Embryonic facial prominence (tissue), 1 donor: Measurements from ENCODE around the gene PDE7B.
"Not testable (repeated sequence)": the region's sequence is repeated elsewhere in the genome, so short reads cannot be mapped to it uniquely, and the experiment has no call there.

Source experiments
- DNase-seq: peaks from one replicate; pipeline ENCODE4 v3.0.0-alpha.2; 2016; ENCODE audit errors: extremely low spot score

The PDE7B gene

GRCh38 chr6:135842618-135843392 is 8.7 kb upstream of the PDE7B start:
- no peak for DNase-seq

- DNase-seq: no peak
Observed at GRCh38 chr6:135850882-135851281, 619 bp upstream of the PDE7B start.

- no peak for DNase-seq
Observed at GRCh38 chr6:135852746-135853145, 1.2 kb downstream of the PDE7B start.

- DNase-seq: no peak
Observed at GRCh38 chr6:135853227-135853626, 1.7 kb downstream of the PDE7B start.

- no peak for DNase-seq
Observed at GRCh38 chr6:135853986-135854385, 2.5 kb downstream of the PDE7B start.

GRCh38 chr6:135854799-135855198 is 3.3 kb downstream of the PDE7B start:
- DNase-seq: no peak

- no peak for DNase-seq
Observed at GRCh38 chr6:135858931-135859330, 7.4 kb downstream of the PDE7B start.

GRCh38 chr6:135860361-135860760 is 8.9 kb downstream of the PDE7B start:
- no peak for DNase-seq

GRCh38 chr6:135861189-135861588 is 9.7 kb downstream of the PDE7B start:
- DNase-seq: no peak

GRCh38 chr6:135864929-135865328 is 13.4 kb downstream of the PDE7B start:
- DNase-seq: not testable (repeated sequence)

- DNase-seq: no peak
Observed at GRCh38 chr6:135866445-135867123, 15.1 kb downstream of the PDE7B start.

GRCh38 chr6:135867332-135867731 is 15.8 kb downstream of the PDE7B start:
- DNase-seq: no peak

GRCh38 chr6:135869857-135870256 is 18.4 kb downstream of the PDE7B start:
- DNase-seq: no peak

- peak; percentile 22 for DNase-seq
Observed at GRCh38 chr6:135870722-135871121, 19.2 kb downstream of the PDE7B start.

GRCh38 chr6:135871296-135871695 is 19.8 kb downstream of the PDE7B start:
- no peak for DNase-seq

GRCh38 chr6:135871878-135872277 is 20.4 kb downstream of the PDE7B start:
- no peak for DNase-seq

- DNase-seq: no peak
Observed at GRCh38 chr6:135875446-135875845, 23.9 kb downstream of the PDE7B start.

GRCh38 chr6:135876058-135876457 is 24.6 kb downstream of the PDE7B start:
- no peak for DNase-seq

GRCh38 chr6:135877666-135878065 is 26.2 kb downstream of the PDE7B start:
- DNase-seq: no peak

GRCh38 chr6:135880066-135880972 is 28.8 kb downstream of the PDE7B start:
- DNase-seq: no peak

- no peak for DNase-seq
Observed at GRCh38 chr6:135883045-135883444, 31.5 kb downstream of the PDE7B start.

- DNase-seq: no peak
Observed at GRCh38 chr6:135883536-135883935, 32.0 kb downstream of the PDE7B start.
